LNCAP (cell line): Measurements from ENCODE around the gene EXD3.

Experiments
- CTCF ChIP-seq: fragments of 450-650 bp; IDR thresholded peaks from 2 replicates; pipeline ENCODE4 v1.5.1; 2017; ENCODE audit warnings: mild to moderate bottlenecking

The EXD3 gene

DNA sequence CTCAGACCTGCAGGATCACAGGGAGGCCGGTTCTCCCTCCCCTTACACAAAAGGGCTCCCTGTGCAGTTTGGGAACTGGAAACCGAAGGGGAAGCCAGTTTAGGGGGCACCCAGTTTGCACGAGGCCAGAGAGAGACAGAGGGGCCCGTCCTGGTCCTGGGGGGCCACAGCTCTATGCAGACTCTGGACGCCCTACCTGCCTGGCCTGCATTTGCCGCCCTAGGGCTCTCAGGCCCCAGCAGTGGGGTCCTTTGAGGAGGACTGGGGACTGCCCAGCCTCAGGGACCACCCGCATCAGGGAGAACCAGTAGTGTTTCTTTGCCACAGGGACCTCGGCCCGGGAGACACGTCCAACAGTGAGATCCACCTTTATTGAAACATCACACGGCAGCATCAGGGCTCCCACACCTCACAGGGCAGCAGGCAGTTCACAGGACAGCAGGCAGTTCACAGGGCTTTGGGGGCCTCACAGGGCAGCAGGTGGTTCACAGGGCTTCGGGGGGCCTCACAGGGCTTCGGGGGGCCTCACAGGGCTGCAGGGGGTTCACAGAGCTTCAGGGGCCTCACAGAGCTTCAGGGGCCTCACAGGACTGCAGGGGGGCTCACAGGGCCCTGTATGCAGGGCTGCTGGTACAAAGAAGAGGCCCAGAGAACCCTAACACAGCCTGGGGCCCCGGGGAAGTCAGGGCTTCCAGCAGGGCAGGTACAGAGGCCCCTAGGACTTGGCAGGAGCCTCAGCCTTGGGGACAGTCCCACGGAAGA, 36.8 kb upstream of the EXD3 start:
- TF ChIP-seq CTCF, result no peak

DNA sequence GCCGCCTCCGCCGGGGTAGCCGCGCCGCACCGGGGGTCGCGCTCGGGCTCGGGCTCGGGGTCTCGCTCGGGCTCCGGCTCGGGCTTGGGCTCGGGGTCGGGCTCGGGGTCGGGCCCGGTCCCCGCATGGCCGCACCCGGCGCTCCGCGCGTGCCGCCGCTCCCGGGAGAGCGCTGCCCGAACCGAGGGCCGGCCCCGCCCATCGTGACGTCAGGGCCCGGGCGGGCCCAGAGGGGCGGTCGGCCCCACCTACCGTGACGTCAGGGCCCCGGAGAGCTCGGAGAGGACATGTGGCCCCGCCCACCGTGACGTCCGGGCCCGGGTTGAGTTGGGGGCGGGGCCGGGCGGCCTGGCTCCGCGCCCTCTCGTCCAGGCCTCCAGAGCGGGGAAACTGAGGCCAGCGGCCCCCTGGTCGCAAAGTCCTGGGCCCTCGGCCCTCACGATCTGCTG, 36.2 kb upstream of the EXD3 start, which contains the start of gene NSMF:
Gene NSMF, minus strand, starts transcription at position 183 of the 449 bp plus-strand sequence. CDS start 232 bp downstream, outside the sequence.
- no peak for TF ChIP-seq CTCF

GRCh38 chr9:137458194-137459151, 35.5 kb upstream of the EXD3 start:
- no peak for TF ChIP-seq CTCF

GRCh38 chr9:137457406-137458193, 34.6 kb upstream of the EXD3 start:
- TF ChIP-seq CTCF, result no peak

DNA sequence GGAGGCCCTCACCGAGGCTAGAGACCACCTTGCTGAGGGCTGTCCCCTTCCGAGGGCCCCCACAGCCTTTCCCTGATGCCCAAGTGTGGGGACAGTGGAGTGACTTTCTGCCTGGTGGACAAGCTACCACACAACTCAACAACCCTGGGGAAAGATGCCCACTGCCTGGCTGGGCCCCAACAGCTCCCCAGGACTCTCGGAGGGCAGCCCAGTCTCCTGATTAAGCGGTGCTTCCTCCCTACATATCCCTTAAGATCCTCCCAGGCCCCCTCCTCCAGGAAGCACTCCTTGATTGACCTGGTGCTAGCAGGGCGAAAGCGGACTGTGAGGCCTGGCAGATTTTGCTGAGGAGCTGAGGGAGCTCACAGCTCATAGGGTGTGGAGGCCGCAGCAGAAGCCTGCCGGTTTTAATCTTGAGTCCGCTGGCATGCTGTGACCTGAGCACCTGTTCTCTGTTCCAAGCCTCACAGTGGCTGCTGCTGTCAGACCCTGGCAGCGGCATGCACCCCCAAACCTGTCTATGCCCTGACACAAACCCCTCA, 34.0 kb upstream of the EXD3 start:
- TF ChIP-seq CTCF, result no peak

GRCh38 chr9:137456061-137456863, 33.3 kb upstream of the EXD3 start:
- no peak for TF ChIP-seq CTCF
